ENCODE data around the gene ELMOD1.

The ELMOD1 gene

DNA sequence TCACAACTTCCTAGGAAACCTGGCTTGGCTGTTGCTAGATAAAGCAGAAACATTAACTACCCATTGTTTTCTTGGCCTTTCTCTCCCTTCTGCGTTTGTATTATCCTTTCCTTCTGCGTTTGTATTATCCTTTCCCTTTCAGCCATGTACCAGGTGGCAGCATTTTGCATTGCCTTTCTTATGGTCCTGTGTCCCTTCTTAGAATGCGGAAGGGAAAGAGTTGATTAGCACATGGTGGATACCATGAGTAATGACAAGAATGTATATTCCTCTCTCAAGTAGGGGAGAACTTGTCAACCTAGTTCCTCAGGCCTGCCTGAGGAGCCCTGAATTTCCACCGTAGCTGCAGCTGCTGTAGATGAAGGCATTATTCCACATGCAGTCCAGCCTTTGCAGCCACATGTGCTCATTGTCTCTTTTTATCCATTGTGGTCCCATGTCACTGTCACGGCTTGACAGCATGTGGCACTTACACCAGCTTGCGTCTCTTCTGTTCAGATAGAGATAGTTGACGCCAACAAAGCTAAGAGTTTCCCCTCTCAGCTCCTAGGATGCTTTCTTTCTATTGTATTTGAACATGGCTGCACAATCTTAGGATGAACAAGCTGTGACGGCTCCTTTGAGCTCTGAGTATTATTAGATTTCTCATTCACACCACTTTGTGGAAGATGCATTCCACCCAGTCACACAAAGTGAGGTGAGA lies 76.1 kb downstream of the ELMOD1 start:
- Histone ChIP-seq H3K27ac (replicated peaks) (no peak overlapping the region), H3K4me3 (replicated peaks; ENCODE audit: insufficient read depth, low read length) (no peak overlapping the region), H3K27me3 (ENCODE audit: insufficient read depth, poor library complexity, severe bottlenecking) (peaks cover 2% of the 10 kb centered on the region)
- no peak for DNase-seq (ENCODE audit: low read depth in 1 of 2, low spot score in 1 of 2)
- no peak for TF ChIP-seq GABPA (IDR thresholded peaks at IDR 0.05; ENCODE audit: low read depth)
- no peak for TF ChIP-seq POLR2AphosphoS5 (IDR thresholded peaks at IDR 0.05; ENCODE audit: low read depth)
- no peak for TF ChIP-seq SPI1 (IDR thresholded peaks at IDR 0.05; ENCODE audit: borderline replicate concordance, low read depth)
- TF ChIP-seq, protein P1, sequence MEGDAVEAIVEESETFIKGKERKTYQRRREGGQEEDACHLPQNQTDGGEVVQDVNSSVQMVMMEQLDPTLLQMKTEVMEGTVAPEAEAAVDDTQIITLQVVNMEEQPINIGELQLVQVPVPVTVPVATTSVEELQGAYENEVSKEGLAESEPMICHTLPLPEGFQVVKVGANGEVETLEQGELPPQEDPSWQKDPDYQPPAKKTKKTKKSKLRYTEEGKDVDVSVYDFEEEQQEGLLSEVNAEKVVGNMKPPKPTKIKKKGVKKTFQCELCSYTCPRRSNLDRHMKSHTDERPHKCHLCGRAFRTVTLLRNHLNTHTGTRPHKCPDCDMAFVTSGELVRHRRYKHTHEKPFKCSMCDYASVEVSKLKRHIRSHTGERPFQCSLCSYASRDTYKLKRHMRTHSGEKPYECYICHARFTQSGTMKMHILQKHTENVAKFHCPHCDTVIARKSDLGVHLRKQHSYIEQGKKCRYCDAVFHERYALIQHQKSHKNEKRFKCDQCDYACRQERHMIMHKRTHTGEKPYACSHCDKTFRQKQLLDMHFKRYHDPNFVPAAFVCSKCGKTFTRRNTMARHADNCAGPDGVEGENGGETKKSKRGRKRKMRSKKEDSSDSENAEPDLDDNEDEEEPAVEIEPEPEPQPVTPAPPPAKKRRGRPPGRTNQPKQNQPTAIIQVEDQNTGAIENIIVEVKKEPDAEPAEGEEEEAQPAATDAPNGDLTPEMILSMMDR (IDR thresholded peaks at IDR 0.05; ENCODE audit: insufficient read depth, low read length) = no peak
- TF ChIP-seq, protein P2, sequence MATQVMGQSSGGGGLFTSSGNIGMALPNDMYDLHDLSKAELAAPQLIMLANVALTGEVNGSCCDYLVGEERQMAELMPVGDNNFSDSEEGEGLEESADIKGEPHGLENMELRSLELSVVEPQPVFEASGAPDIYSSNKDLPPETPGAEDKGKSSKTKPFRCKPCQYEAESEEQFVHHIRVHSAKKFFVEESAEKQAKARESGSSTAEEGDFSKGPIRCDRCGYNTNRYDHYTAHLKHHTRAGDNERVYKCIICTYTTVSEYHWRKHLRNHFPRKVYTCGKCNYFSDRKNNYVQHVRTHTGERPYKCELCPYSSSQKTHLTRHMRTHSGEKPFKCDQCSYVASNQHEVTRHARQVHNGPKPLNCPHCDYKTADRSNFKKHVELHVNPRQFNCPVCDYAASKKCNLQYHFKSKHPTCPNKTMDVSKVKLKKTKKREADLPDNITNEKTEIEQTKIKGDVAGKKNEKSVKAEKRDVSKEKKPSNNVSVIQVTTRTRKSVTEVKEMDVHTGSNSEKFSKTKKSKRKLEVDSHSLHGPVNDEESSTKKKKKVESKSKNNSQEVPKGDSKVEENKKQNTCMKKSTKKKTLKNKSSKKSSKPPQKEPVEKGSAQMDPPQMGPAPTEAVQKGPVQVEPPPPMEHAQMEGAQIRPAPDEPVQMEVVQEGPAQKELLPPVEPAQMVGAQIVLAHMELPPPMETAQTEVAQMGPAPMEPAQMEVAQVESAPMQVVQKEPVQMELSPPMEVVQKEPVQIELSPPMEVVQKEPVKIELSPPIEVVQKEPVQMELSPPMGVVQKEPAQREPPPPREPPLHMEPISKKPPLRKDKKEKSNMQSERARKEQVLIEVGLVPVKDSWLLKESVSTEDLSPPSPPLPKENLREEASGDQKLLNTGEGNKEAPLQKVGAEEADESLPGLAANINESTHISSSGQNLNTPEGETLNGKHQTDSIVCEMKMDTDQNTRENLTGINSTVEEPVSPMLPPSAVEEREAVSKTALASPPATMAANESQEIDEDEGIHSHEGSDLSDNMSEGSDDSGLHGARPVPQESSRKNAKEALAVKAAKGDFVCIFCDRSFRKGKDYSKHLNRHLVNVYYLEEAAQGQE (IDR thresholded peaks at IDR 0.05; ENCODE audit: insufficient replicate concordance, low read depth) = no peak

DNA sequence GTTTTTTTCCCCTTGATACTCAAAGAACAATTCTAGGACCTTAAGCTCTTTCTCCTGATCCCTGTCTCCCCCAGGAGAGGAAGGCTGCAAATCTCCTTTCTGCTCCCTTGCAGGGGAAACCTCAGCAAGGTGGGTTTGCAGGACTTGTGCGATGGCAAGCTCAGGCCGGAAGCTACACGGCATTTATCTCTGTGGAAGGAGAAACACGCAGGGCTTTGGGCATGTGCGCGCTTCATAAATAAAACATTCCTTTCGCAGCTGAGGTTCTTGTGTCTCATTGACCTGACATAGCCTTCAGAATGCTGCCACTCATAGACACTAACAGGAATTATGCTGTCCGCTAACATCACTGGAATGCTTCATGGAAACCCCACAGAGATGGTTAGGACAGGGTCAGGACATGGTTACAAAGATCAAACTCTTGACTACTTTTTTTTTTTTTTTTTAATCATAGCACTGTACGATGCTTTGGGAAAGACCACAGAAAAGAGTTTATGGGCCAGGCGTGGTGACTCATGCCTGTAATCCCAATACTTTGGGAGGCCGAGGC lies 78.3 kb downstream of the ELMOD1 start:
- Histone ChIP-seq H3K4me3 (replicated peaks; ENCODE audit: insufficient read depth, low read length) (no peak overlapping the region), H3K27ac (replicated peaks) (no peak overlapping the region), H3K27me3 (ENCODE audit: insufficient read depth, poor library complexity, severe bottlenecking) (peaks cover 2% of the 10 kb centered on the region)
- TF ChIP-seq, protein P2 (IDR thresholded peaks at IDR 0.05; ENCODE audit: insufficient replicate concordance, low read depth) = no peak
- TF ChIP-seq SPI1 (IDR thresholded peaks at IDR 0.05; ENCODE audit: borderline replicate concordance, low read depth) (no peak), GABPA (IDR thresholded peaks at IDR 0.05; ENCODE audit: low read depth) (no peak), POLR2AphosphoS5 (IDR thresholded peaks at IDR 0.05; ENCODE audit: low read depth) (no peak)
- TF ChIP-seq, protein P1 (IDR thresholded peaks at IDR 0.05; ENCODE audit: insufficient read depth, low read length) = no peak
- no peak for DNase-seq (ENCODE audit: low read depth in 1 of 2, low spot score in 1 of 2)

DNA sequence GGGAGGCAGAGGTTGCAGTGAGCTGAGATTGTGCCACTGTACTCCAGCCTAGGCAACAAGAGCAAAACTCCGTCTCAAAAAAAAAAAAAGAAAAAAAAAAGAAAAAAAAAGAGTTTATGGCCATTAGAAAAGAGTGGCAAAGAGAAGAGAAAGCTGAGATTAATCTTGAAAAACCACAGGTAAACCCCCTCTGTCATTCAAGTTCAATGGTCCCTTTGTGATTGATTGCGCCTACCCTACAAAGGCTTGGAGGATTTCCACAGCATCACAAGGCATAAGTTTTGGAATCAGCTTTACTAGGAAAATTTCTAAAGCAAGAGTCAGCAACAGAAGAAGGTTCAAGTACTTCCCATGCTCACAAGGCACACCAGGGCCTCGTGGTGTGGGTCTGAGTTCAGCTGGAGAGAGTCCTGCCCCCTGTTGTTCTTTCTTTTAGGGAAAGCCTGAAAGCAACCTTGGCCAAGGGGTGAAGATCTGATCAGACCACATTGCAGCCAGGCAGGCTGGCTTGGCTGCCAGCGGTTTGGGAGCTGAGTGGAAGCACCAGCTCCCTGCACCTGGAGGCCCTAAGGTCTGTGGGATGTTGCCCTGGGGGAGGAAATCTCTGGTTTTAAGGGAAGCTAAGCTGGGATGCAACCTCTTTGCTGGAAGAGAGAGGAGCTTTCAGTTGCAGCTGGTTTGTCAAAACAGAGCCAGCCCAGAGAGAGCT lies 79.1 kb downstream of the ELMOD1 start:
- DNase-seq (ENCODE audit: low read depth in 1 of 2, low spot score in 1 of 2) = no peak
- Histone ChIP-seq H3K4me3 (replicated peaks; ENCODE audit: insufficient read depth, low read length) (no peak overlapping the region), H3K27ac (replicated peaks) (no peak overlapping the region), H3K27me3 (ENCODE audit: insufficient read depth, poor library complexity, severe bottlenecking) (peaks cover 2% of the 10 kb centered on the region)
- TF ChIP-seq GABPA (IDR thresholded peaks at IDR 0.05; ENCODE audit: low read depth) (no peak), SPI1 (IDR thresholded peaks at IDR 0.05; ENCODE audit: borderline replicate concordance, low read depth) (no peak), POLR2AphosphoS5 (IDR thresholded peaks at IDR 0.05; ENCODE audit: low read depth) (no peak)
- TF ChIP-seq, protein P2 (IDR thresholded peaks at IDR 0.05; ENCODE audit: insufficient replicate concordance, low read depth) = no peak
- TF ChIP-seq, protein P1 (IDR thresholded peaks at IDR 0.05; ENCODE audit: insufficient read depth, low read length) = no peak
